ENCODE results near the gene ARFGEF2. TPM values are rescaled to one million over a fixed set of nuclear protein-coding genes. Genes with fewer than 3 reads are reported as not detected.
"Not testable (repeated sequence)": the region's sequence is repeated elsewhere in the genome, so short reads cannot be mapped to it uniquely, and the experiment has no call there.

ARFGEF2 gene
- total RNA-seq, 1 donor from 2014 or later: 16.6 TPM

DNA sequence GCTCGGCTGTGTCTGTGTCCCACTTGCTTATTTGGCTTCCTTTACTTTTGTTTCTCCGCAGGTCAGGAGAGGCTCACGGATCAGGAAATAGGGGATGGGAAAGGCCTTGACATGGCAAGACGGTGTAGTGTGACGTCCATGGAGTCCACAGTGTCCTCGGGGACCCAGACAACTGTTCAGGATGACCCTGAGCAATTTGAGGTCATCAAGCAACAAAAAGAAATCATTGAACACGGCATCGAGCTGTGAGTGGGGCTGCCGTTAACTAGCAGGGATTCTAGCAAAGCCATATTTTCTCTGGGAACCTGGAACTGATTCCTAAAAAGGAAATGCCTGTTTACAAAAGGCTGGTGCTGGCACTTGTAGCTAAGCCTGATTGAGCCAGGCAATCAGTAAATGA, 54.4 kb downstream of the ARFGEF2 start:
- Histone ChIP-seq H3K27ac (no peak overlapping the region), H3F3A (ENCODE audit: low read depth) (no peaks in the 10 kb centered on the region), H3K79me2 (ENCODE audit: low read depth) (no peaks in the 10 kb centered on the region), H3K9ac (no peak overlapping the region), H3K36me3 (peaks cover 4% of the 10 kb centered on the region), H4K20me1 (ENCODE audit: low read depth) (no peaks in the 10 kb centered on the region), H3K4me2 (no peak overlapping the region), H3K4me3 (no peak overlapping the region), H2AFZ (replicated peaks) (no peak overlapping the region), H3K27me3 (no peaks in the 10 kb centered on the region), H3K9me3 (ENCODE audit: low read depth) (no peaks in the 10 kb centered on the region), H3K4me1 (no peaks in the 10 kb centered on the region)
- H3K27me3 Mint-ChIP-seq (ENCODE audit: insufficient read depth, low read depth): peaks cover 3% of the 10 kb centered on the region
- TF ChIP-seq, protein P1, sequence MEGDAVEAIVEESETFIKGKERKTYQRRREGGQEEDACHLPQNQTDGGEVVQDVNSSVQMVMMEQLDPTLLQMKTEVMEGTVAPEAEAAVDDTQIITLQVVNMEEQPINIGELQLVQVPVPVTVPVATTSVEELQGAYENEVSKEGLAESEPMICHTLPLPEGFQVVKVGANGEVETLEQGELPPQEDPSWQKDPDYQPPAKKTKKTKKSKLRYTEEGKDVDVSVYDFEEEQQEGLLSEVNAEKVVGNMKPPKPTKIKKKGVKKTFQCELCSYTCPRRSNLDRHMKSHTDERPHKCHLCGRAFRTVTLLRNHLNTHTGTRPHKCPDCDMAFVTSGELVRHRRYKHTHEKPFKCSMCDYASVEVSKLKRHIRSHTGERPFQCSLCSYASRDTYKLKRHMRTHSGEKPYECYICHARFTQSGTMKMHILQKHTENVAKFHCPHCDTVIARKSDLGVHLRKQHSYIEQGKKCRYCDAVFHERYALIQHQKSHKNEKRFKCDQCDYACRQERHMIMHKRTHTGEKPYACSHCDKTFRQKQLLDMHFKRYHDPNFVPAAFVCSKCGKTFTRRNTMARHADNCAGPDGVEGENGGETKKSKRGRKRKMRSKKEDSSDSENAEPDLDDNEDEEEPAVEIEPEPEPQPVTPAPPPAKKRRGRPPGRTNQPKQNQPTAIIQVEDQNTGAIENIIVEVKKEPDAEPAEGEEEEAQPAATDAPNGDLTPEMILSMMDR (IDR thresholded peaks at IDR 0.05): no peak
- TF ChIP-seq EZH2phosphoT487 (IDR thresholded peaks at IDR 0.05) (no peak), EZH2 (IDR thresholded peaks at IDR 0.05) (no peak)
- H3K27ac Mint-ChIP-seq: no peak overlapping the region
- no peak overlapping the region for H3K4me3 Mint-ChIP-seq
- peaks cover 4% of the 10 kb centered on the region for H3K4me1 Mint-ChIP-seq
- DNase-seq (ENCODE audit: low spot score): no peak
- no peaks in the 10 kb centered on the region for H3K9me3 Mint-ChIP-seq
- H3K36me3 Mint-ChIP-seq: peaks cover 13% of the 10 kb centered on the region

DNA sequence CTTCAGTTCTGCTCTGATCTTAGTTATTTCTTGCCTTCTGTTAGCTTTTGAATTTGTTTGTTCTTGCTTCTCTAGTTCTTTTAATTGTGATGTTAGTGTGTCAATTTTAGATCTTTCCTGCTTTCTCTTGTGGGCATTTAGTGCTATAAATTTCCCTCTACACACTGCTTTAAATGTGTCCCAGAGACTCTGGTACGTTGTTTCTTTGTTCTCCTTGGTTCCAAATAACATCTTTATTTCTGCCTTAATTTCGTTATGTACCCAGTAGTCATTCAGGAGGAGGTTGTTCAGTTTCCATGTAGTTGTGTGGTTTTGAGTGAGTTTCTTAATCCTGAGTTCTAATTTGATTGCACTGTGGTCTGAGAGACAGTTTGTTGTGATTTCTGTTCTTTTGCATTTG, 58.5 kb downstream of the ARFGEF2 start:
- not testable (repeated sequence) for H3K9me3 ChIP-seq (ENCODE audit: low read depth); H3K4me1 ChIP-seq; H3K4me2 ChIP-seq; H3K27me3 Mint-ChIP-seq (ENCODE audit: insufficient read depth, low read depth); H3K79me2 ChIP-seq (ENCODE audit: low read depth); DNase-seq (ENCODE audit: low spot score); H3K9me3 Mint-ChIP-seq; H3K27me3 ChIP-seq; H2AFZ ChIP-seq (replicated peaks); H3K9ac ChIP-seq; H3K4me3 Mint-ChIP-seq; H3F3A ChIP-seq (ENCODE audit: low read depth); H3K36me3 ChIP-seq; H3K27ac Mint-ChIP-seq; H3K4me3 ChIP-seq; H3K27ac ChIP-seq; H4K20me1 ChIP-seq (ENCODE audit: low read depth)
- Mint-ChIP-seq H3K36me3 (peaks cover 36% of the 10 kb centered on the region), H3K4me1 (peaks cover 10% of the 10 kb centered on the region)

GRCh38 chr20:48983423-48984400, 62.2 kb downstream of the ARFGEF2 start:
- TF ChIP-seq, protein P1 (IDR thresholded peaks at IDR 0.05): no peak
- TF ChIP-seq EZH2phosphoT487 (IDR thresholded peaks at IDR 0.05) (no peak), EZH2 (IDR thresholded peaks at IDR 0.05) (no peak)
- Histone ChIP-seq H3K9me3 (ENCODE audit: low read depth) (no peaks in the 10 kb centered on the region), H2AFZ (replicated peaks) (no peak overlapping the region), H3K9ac (no peak overlapping the region), H3K36me3 (peaks cover 3% of the 10 kb centered on the region), H3K4me2 (no peak overlapping the region), H3K4me3 (no peak overlapping the region), H3K79me2 (ENCODE audit: low read depth) (no peaks in the 10 kb centered on the region), H3F3A (ENCODE audit: low read depth) (no peaks in the 10 kb centered on the region), H3K27me3 (no peaks in the 10 kb centered on the region), H4K20me1 (ENCODE audit: low read depth) (no peaks in the 10 kb centered on the region), H3K4me1 (no peaks in the 10 kb centered on the region), H3K27ac (no peak overlapping the region)
- H3K27ac Mint-ChIP-seq: no peak overlapping the region
- H3K27me3 Mint-ChIP-seq (ENCODE audit: insufficient read depth, low read depth): peaks cover 3% of the 10 kb centered on the region
- peaks cover 10% of the 10 kb centered on the region for H3K9me3 Mint-ChIP-seq
- DNase-seq (ENCODE audit: low spot score): no peak
- H3K4me3 Mint-ChIP-seq: no peak overlapping the region
- H3K4me1 Mint-ChIP-seq: peaks cover 7% of the 10 kb centered on the region
- H3K36me3 Mint-ChIP-seq: peaks cover 31% of the 10 kb centered on the region

Measured in neural progenitor cell (in vitro differentiated cells).